Hepatocyte (in vitro differentiated cells): ENCODE data around the gene HMCN1.

Experiments
- CTCF ChIP-seq: fragments of 200-600 bp; sonication (generic); IDR thresholded peaks from 2 replicates; pipeline ENCODE4 v1.5.1; 2016; ENCODE audit warnings: antibody characterized with exemption, mild to moderate bottlenecking; ENCODE audit not compliant: poor library complexity
- EZH2 ChIP-seq: fragments of 200-600 bp; sonication (generic); IDR thresholded peaks from 2 replicates; pipeline ENCODE4 v1.6.1; 2016; ENCODE audit warnings: antibody characterized with exemption, mild to moderate bottlenecking, borderline replicate concordance

- TF ChIP-seq CTCF: no peak
- TF ChIP-seq EZH2: no peak
Observed at GRCh38 chr1:185864331-185864730, 130.1 kb downstream of the HMCN1 start.
